Trophoblast cell (in vitro differentiated cells and primary cell): ENCODE measurements around the gene PDIA2. TPM values are rescaled to one million over a fixed set of nuclear protein-coding genes. Genes with fewer than 3 reads are reported as not detected.

Experiments used
- DNase-seq, 2 donors: peaks; one replicate each; pipeline ENCODE4 v3.0.0-alpha.2; 2016
- H2AFZ ChIP-seq: 2 replicates; pipeline ENCODE4 v1.6.1; 2013; ENCODE audit warnings: low read length, moderate library complexity, mild to moderate bottlenecking; ENCODE audit not compliant: insufficient read depth, poor library complexity
- H2AK5ac ChIP-seq: 2 replicates; pipeline ENCODE4 v1.6.1; 2013; ENCODE audit warnings: mild to moderate bottlenecking, low read length
- H2BK120ac ChIP-seq: 2 replicates; pipeline ENCODE4 v1.6.1; 2013; ENCODE audit warnings: low read length, mild to moderate bottlenecking, moderate library complexity; ENCODE audit not compliant: insufficient read depth, poor library complexity
- H2BK12ac ChIP-seq: 2 replicates; pipeline ENCODE4 v1.6.1; 2013; ENCODE audit warnings: mild to moderate bottlenecking, low read length, moderate library complexity
- H2BK5ac ChIP-seq: 2 replicates; pipeline ENCODE4 v1.6.1; 2013; ENCODE audit warnings: low read length, low read depth, moderate library complexity, mild to moderate bottlenecking; ENCODE audit not compliant: poor library complexity
- H3K14ac ChIP-seq: 2 replicates; pipeline ENCODE4 v1.6.1; 2013; ENCODE audit warnings: mild to moderate bottlenecking, low read length
- H3K18ac ChIP-seq: 2 replicates; pipeline ENCODE4 v1.6.1; 2013; ENCODE audit warnings: mild to moderate bottlenecking, low read length
- H3K23ac ChIP-seq: 2 replicates; pipeline ENCODE4 v1.6.1; 2013; ENCODE audit warnings: low read length
- H3K27ac ChIP-seq: 2 replicates; pipeline ENCODE4 v1.5.1; 2013; ENCODE audit warnings: low read depth, mild to moderate bottlenecking, inconsistent platforms, low read length, moderate library complexity
- H3K27me3 ChIP-seq: 2 replicates; pipeline ENCODE4 v1.6.1; 2013; ENCODE audit warnings: inconsistent platforms, mild to moderate bottlenecking, low read length, moderate library complexity; ENCODE audit not compliant: insufficient read depth
- H3K36me3 ChIP-seq, 2 experiments: 1 replicate in 1 of 2; 2 replicates in 1 of 2; pipeline ENCODE4 v1.6.1; 2013; ENCODE audit warnings: low read length in 2 of 2, mild to moderate bottlenecking in 2 of 2, moderate library complexity in 1 of 2; ENCODE audit not compliant: insufficient read depth in 2 of 2, control insufficient read depth in 1 of 2
- H3K4ac ChIP-seq: 2 replicates; pipeline ENCODE4 v1.6.1; 2013; ENCODE audit warnings: low read depth, mild to moderate bottlenecking, low read length, moderate library complexity
- H3K4me1 ChIP-seq, 2 experiments: 1 replicate in 1 of 2; 2 replicates in 1 of 2; pipeline ENCODE4 v1.6.1; 2013; ENCODE audit warnings: low read length in 2 of 2, mild to moderate bottlenecking in 2 of 2, moderate library complexity in 1 of 2; ENCODE audit not compliant: insufficient read depth in 2 of 2, control insufficient read depth in 1 of 2
- H3K4me2 ChIP-seq: 2 replicates; pipeline ENCODE4 v1.6.1; 2013; ENCODE audit warnings: inconsistent platforms, mild to moderate bottlenecking, low read length, moderate library complexity
- H3K4me3 ChIP-seq: 2 replicates; pipeline ENCODE4 v1.5.1; 2013; ENCODE audit warnings: mild to moderate bottlenecking, low read depth, low read length, inconsistent platforms
- H3K79me1 ChIP-seq: one replicate; pipeline ENCODE4 v1.6.1; 2013; ENCODE audit warnings: low read length
- H3K79me2 ChIP-seq: 2 replicates; pipeline ENCODE4 v1.6.1; 2013; ENCODE audit warnings: low read length, mild to moderate bottlenecking; ENCODE audit not compliant: control insufficient read depth, insufficient read depth, poor library complexity
- H3K9ac ChIP-seq: 2 replicates; pipeline ENCODE4 v1.6.1; 2013; ENCODE audit warnings: mild to moderate bottlenecking, low read length
- H3K9me3 ChIP-seq: 2 replicates; pipeline ENCODE4 v1.6.1; 2013; ENCODE audit warnings: low read depth, mild to moderate bottlenecking, control low read depth, inconsistent platforms, low read length; ENCODE audit not compliant: insufficient read depth
- H4K12ac ChIP-seq: 2 replicates; pipeline ENCODE4 v1.6.1; 2013; ENCODE audit warnings: low read depth, mild to moderate bottlenecking, low read length, moderate library complexity
- H4K8ac ChIP-seq: 2 replicates; pipeline ENCODE4 v1.6.1; 2013; ENCODE audit warnings: low read depth, mild to moderate bottlenecking, low read length, moderate library complexity
- H4K91ac ChIP-seq: one replicate; pipeline ENCODE4 v1.6.1; 2013; ENCODE audit warnings: low read depth, mild to moderate bottlenecking, low read length, moderate library complexity
- WGBS: extraction: QIAGEN DNeasy Blood & Tissue Kit; methylation state at CpG from one replicate; pipeline ENCODE4 v1.1.7; 2013; ENCODE audit warnings: missing lambda C conversion rate; ENCODE audit not compliant: insufficient read length, insufficient coverage; ENCODE audit errors: extremely low coverage; 5-methylcytosine and 5-hydroxymethylcytosine counted together
- polyA plus RNA-seq: library from polyadenylated mRNA; stranded (reverse); fragments of 200-250 nt; gene quantifications from 2 replicates; pipeline ENCODE4 v1.2.3, GENCODE V29; 2013

PDIA2 gene, protein sequence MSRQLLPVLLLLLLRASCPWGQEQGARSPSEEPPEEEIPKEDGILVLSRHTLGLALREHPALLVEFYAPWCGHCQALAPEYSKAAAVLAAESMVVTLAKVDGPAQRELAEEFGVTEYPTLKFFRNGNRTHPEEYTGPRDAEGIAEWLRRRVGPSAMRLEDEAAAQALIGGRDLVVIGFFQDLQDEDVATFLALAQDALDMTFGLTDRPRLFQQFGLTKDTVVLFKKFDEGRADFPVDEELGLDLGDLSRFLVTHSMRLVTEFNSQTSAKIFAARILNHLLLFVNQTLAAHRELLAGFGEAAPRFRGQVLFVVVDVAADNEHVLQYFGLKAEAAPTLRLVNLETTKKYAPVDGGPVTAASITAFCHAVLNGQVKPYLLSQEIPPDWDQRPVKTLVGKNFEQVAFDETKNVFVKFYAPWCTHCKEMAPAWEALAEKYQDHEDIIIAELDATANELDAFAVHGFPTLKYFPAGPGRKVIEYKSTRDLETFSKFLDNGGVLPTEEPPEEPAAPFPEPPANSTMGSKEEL
- polyA plus RNA-seq = 0.15 and 0.27 TPM in 2 replicates

DNA sequence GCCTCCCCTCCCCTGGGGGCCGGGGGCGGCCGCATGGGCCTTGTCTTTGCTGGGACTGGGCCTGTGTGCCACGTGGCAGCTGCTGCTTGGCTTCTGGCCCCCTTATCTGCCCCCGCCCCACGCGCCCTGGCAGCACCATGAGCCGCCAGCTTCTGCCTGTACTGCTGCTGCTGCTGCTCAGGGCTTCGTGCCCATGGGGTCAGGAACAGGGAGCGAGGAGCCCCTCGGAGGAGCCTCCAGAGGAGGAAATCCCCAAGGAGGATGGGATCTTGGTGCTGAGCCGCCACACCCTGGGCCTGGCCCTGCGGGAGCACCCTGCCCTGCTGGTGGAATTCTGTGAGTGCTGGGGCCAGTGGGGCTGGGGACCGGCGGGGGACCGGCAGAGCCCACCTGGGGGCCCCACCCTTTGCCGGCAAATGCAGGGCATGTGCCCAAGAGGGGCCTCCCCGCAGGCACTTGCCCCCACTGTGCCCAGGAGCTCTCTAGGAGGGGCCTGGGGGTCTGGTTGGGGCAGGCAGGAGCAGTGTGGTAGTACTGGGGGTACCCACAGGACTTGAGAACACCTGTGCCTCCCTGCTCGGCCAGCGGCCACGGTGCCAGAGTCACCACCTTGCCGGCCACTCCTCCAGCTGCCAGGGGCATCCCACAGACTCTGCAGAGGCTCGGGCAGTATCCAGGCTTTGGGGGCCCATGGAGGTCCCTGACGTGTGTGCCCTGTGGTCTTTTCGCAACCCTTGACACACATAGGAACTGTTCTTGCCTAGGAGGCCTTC lies at the start of gene PDIA2:
Gene PDIA2 (plus strand): TSS at position 132 of the 773 bp plus-strand sequence. CDS start 6 bp downstream, at position 138.
- no peak within 1 kb of the TSS for H4K8ac ChIP-seq

DNA sequence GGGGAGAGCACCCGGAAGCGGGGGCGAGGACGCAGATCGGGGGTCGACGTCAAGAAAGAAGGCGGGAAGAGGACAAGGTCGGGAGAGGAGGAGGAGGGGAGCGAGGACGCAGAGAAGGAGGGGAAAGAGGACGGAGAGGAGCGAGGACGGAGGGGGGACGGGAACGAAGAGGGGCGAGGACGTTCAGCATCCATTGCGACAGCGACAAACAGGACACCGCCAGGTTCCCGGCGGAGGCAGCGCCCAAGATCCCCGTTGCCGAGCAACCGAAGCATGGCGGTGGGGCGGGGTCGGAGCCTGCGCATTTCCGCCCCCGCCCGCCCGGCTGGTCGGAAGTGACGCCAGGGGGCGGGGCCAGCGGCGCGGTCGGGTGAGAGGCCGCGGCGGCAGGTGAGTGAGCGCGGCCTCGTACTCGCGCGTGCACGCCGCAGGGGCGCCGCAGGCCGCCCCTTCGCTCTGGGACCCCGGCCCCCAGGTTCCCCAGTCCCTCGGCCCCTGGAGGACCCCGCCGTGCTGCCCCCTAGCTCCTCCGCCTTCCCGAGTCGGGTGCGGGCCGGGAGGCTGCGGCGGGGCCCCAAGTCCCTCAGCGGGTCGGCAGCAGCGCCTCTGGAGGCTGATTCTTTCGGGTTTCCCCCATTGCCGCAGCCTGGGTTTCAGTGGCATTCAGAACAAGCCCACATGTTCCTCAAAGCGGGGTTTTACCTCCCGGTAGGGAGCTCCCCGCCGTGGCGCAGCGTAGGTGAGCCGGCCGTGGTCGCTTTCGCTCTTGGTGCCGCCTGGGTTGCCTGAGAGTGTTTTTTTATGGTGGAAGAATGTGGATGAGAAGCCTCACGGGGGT lies 48.3 kb upstream of the PDIA2 start, which contains the start of gene FAM234A:
Gene FAM234A (plus strand): TSS at position 354 of the 838 bp plus-strand sequence. CDS start 19,593 bp downstream, outside the sequence.
- H3K4me2 ChIP-seq = peak within 1 kb of the TSS; percentile 91

More for the DNA sequence above, at the start of gene PDIA2:
- Histone ChIP-seq H3K27me3 (peaks cover 25% of the 10 kb centered on the region), H2AFZ (no peak within 1 kb of the TSS), H3K79me1 (no peaks in the 10 kb centered on the region), H3K23ac (no peak within 1 kb of the TSS), H3K4ac (no peak within 1 kb of the TSS), H3K18ac (no peak within 1 kb of the TSS), H2BK12ac (no peak within 1 kb of the TSS), H3K4me3 (no peak within 1 kb of the TSS), H3K27ac (no peak within 1 kb of the TSS), H3K9ac (no peak within 1 kb of the TSS), H3K4me1 (no peaks in the 10 kb centered on the region), H2AK5ac (no peak within 1 kb of the TSS), H3K79me2 (no peaks in the 10 kb centered on the region), H2BK5ac (no peak within 1 kb of the TSS), H3K9me3 (peaks cover 14% of the 10 kb centered on the region), H3K14ac (no peak within 1 kb of the TSS), H4K91ac (no peak within 1 kb of the TSS), H2BK120ac (no peak within 1 kb of the TSS), H4K12ac (no peak within 1 kb of the TSS), H3K36me3 (peaks cover 17 to 19% of the 10 kb centered on the region in 2 experiments), H3K4me2 (no peak within 1 kb of the TSS)
- WGBS = no CpG with 5 or more reads among the region's 25 CpGs
- no peak for DNase-seq

GRCh38 chr16:239948-240277 lies 43.1 kb upstream of the PDIA2 start:
- Histone ChIP-seq H4K12ac (no peak overlapping the region), H2BK5ac (no peak overlapping the region), H3K4ac (no peak overlapping the region), H3K9ac (no peak overlapping the region), H2BK120ac (no peak overlapping the region), H3K4me2 (no peak overlapping the region), H3K79me1 (peaks cover 6% of the 10 kb centered on the region), H3K27ac (no peak overlapping the region), H4K8ac (no peak overlapping the region), H3K27me3 (no peaks in the 10 kb centered on the region), H2AK5ac (no peak overlapping the region), H3K36me3 (no peaks in the 10 kb centered on the region), H3K4me1 (no peaks in the 10 kb centered on the region), H3K9me3 (no peaks in the 10 kb centered on the region), H3K23ac (no peak overlapping the region), H4K91ac (no peak overlapping the region), H3K79me2 (peaks cover 2% of the 10 kb centered on the region), H3K18ac (no peak overlapping the region), H3K4me3 (no peak overlapping the region), H2AFZ (no peak overlapping the region), H2BK12ac (no peak overlapping the region), H3K14ac (no peak overlapping the region)
- WGBS = no CpG with 5 or more reads among the region's 3 CpGs
- DNase-seq = peak; percentile 49 to 74

More for the DNA sequence above, 48.3 kb upstream of the PDIA2 start, which contains the start of gene FAM234A:
- Histone ChIP-seq H3K9ac (peak within 1 kb of the TSS; percentile 76), H3K18ac (peak within 1 kb of the TSS; percentile 50), H2BK120ac (peak within 1 kb of the TSS; percentile 47), H3K23ac (no peak within 1 kb of the TSS), H3K4ac (peak within 1 kb of the TSS; percentile 44), H2AFZ (peak within 1 kb of the TSS; percentile 72), H3K4me3 (peak within 1 kb of the TSS; percentile 83), H3K27me3 (no peaks in the 10 kb centered on the region), H3K14ac (peak within 1 kb of the TSS; percentile 69), H3K4me1 (no peaks in the 10 kb centered on the region), H4K12ac (peak within 1 kb of the TSS; percentile 82), H2BK5ac (peak within 1 kb of the TSS; percentile 83), H4K8ac (peak within 1 kb of the TSS; percentile 72), H4K91ac (peak within 1 kb of the TSS; percentile 63), H3K27ac (peak within 1 kb of the TSS; percentile 89), H3K79me1 (peaks cover 12% of the 10 kb centered on the region), H3K79me2 (peaks cover 5% of the 10 kb centered on the region), H2AK5ac (peak within 1 kb of the TSS; percentile 41), H3K9me3 (no peaks in the 10 kb centered on the region), H2BK12ac (peak within 1 kb of the TSS; percentile 32), H3K36me3 (no peaks in the 10 kb centered on the region)
- DNase-seq = peak; percentile 97 to 99
- WGBS = no CpG with 5 or more reads among the region's 85 CpGs

DNA sequence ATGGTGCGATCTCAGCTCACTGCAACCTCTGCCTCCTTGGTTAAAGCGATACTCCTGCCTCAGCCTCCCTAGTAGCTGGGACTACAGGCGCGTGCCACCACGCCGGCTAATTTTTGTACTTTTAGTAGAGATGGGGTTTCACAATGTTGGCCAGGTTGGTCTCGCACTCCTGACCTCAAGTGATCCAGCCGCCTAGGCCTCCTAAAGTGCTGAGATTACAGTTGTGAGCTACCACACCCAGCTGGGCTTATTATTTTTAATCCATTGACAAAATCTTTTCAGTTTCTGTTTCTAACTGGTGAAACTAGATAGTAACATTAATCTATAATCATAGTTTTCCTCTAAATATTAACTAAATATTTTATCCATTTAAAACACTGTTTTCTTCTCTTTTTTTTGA lies 42.4 kb upstream of the PDIA2 start:
- H2BK12ac ChIP-seq = no peak overlapping the region
- no peak overlapping the region for H3K18ac ChIP-seq
- no peaks in the 10 kb centered on the region for H3K79me2 ChIP-seq
- H3K4me2 ChIP-seq = no peak overlapping the region
- no peak overlapping the region for H3K14ac ChIP-seq
- DNase-seq = no peak
- no peak overlapping the region for H4K91ac ChIP-seq
- WGBS = no CpG with 5 or more reads among the region's 8 CpGs
- no peak overlapping the region for H2BK120ac ChIP-seq
- no peaks in the 10 kb centered on the region for H3K79me1 ChIP-seq
- no peak overlapping the region for H2AK5ac ChIP-seq
- H3K4me3 ChIP-seq = no peak overlapping the region
- H3K23ac ChIP-seq = no peak overlapping the region
- no peak overlapping the region for H3K4ac ChIP-seq
- no peaks in the 10 kb centered on the region for H3K4me1 ChIP-seq
- H3K36me3 ChIP-seq = no peaks in the 10 kb centered on the region
- H3K9ac ChIP-seq = no peak overlapping the region
- no peak overlapping the region for H2BK5ac ChIP-seq
- no peak overlapping the region for H2AFZ ChIP-seq
- H4K12ac ChIP-seq = no peak overlapping the region
- no peak overlapping the region for H3K27ac ChIP-seq
- H4K8ac ChIP-seq = no peak overlapping the region
- H3K9me3 ChIP-seq = no peaks in the 10 kb centered on the region
- no peaks in the 10 kb centered on the region for H3K27me3 ChIP-seq
